A549 (cell line): ENCODE results near the gene GORASP1. TPM values are rescaled to one million over a fixed set of nuclear protein-coding genes. Genes with fewer than 3 reads are reported as not detected.

Experiments
- ATAC-seq, 2 experiments: fragments of 200-7000 bp in 1 of 2; fragments of >200 bp in 1 of 2; cut with Nextera tagmentation in 1 of 2; cut with Tn5 transposase in 1 of 2; 3 replicates each; pipeline versions ENCODE4 v1.8.0 to v1.9.1; 2018 to 2020; ENCODE audit warnings: mild to moderate bottlenecking in 1 of 2, moderate library complexity in 1 of 2
- CTCF ChIA-PET: fragments of 300-600 bp; sonication (Branson Sonifier 250); formaldehyde crosslinking; extraction: SDS; loops from one replicate; lab custom pipeline; 2021; ENCODE audit warnings: antibody characterized with exemption, inconsistent platforms; lab: Yijun Ruan, JAX
- POLR2A ChIA-PET: fragments of 350-600 bp; formaldehyde crosslinking; extraction: SDS; loops from one replicate; lab custom pipeline; 2021; ENCODE audit warnings: antibody characterized with exemption, inconsistent platforms; lab: Yijun Ruan, JAX
- DNase-seq, 2 experiments: peaks; one replicate each; pipeline versions ENCODE4 v3.0.0 to v3.0.0-alpha.2; 2011 to 2016; ENCODE audit warnings: low read depth in 1 of 2, low spot score in 1 of 2
- FAIRE-seq: peaks from 2 replicates; lab custom pipeline; 2011; peaks lifted over from hg19 to GRCh38; lab: Jason Lieb, UNC
- H3K27ac ChIP-seq, 2 experiments: fragments of >200 bp; sonication (Bioruptor Twin); formaldehyde crosslinking; 3 replicates each; pipeline ENCODE4 v1.5.1; 2016 to 2017
- H3K4me1 ChIP-seq: fragments of >200 bp; sonication (Bioruptor Twin); formaldehyde crosslinking; 3 replicates; pipeline ENCODE4 v1.6.1; 2016
- H3K4me2 ChIP-seq: fragments of >200 bp; sonication (Bioruptor Twin); formaldehyde crosslinking; 3 replicates; pipeline ENCODE4 v1.6.1; 2016
- H3K4me3 ChIP-seq: fragments of >200 bp; sonication (Bioruptor Twin); formaldehyde crosslinking; 3 replicates; pipeline ENCODE4 v1.5.1; 2016
- H3K9me3 ChIP-seq: fragments of >200 bp; sonication (Bioruptor Twin); formaldehyde crosslinking; 3 replicates; pipeline ENCODE4 v1.6.1; 2016
- CBX2 ChIP-seq: fragments of 200-600 bp; sonication (generic); IDR thresholded peaks from 2 replicates; pipeline ENCODE4 v1.6.1; 2016; ENCODE audit warnings: low read depth, mild to moderate bottlenecking, borderline replicate concordance
- CHD4 ChIP-seq: fragments of 200-600 bp; sonication (generic); IDR thresholded peaks from 2 replicates; pipeline ENCODE4 v1.6.1; 2016; ENCODE audit warnings: antibody characterized with exemption, mild to moderate bottlenecking, borderline replicate concordance
- EHF ChIP-seq: fragments of 250-450 bp; sonication (Bioruptor Pico); IDR thresholded peaks from 2 replicates; pipeline ENCODE4 v1.5.0; 2020; ENCODE audit warnings: mild to moderate bottlenecking
- ELK1 ChIP-seq: fragments of 150-350 bp; IDR thresholded peaks from 2 replicates; pipeline ENCODE4 v1.6.1; 2014; ENCODE audit warnings: low read depth, mild to moderate bottlenecking, low read length
- EP300 ChIP-seq, 2 experiments: fragments of >200 bp; sonication (Bioruptor Twin); formaldehyde crosslinking; IDR thresholded peaks; 2 replicates in 1 of 2; 3 replicates in 1 of 2; pipeline ENCODE4 v1.6.1; 2016 to 2017
- FOSB ChIP-seq: fragments of 250-450 bp; sonication (Bioruptor Pico); IDR thresholded peaks from 2 replicates; pipeline ENCODE4 v1.5.0; 2020; ENCODE audit warnings: mild to moderate bottlenecking, moderate library complexity
- FOSL2 ChIP-seq, 2 experiments: fragments of 450-650 bp in 1 of 2; fragments of >200 bp in 1 of 2; sonication (Bioruptor Twin) in 1 of 2; formaldehyde crosslinking; IDR thresholded peaks; 2 replicates each; pipeline versions ENCODE4 v1.5.0 to v1.6.1; 2016 to 2020; ENCODE audit warnings: mild to moderate bottlenecking in 1 of 2, moderate library complexity in 1 of 2
- FOXS1 ChIP-seq: fragments of 250-450 bp; sonication (Bioruptor Pico); IDR thresholded peaks from 2 replicates; pipeline ENCODE4 v1.5.0; 2020; ENCODE audit warnings: mild to moderate bottlenecking, moderate library complexity
- GATA3 ChIP-seq: IDR thresholded peaks from 2 replicates; pipeline ENCODE4 v1.6.1; 2012; ENCODE audit warnings: borderline replicate concordance
- HDAC2 ChIP-seq: fragments of 200-600 bp; sonication (generic); IDR thresholded peaks from 2 replicates; pipeline ENCODE4 v1.6.1; 2016
- HES2 ChIP-seq: fragments of >200 bp; sonication (Bioruptor Twin); formaldehyde crosslinking; IDR thresholded peaks from 2 replicates; pipeline ENCODE4 v1.6.1; 2016
- HOXB13 ChIP-seq: fragments of 250-450 bp; sonication (Bioruptor Pico); IDR thresholded peaks from 2 replicates; pipeline ENCODE4 v1.5.0; 2020; ENCODE audit warnings: low read depth, mild to moderate bottlenecking, moderate library complexity
- HOXB5 ChIP-seq: fragments of 250-450 bp; sonication (Bioruptor Pico); IDR thresholded peaks from 2 replicates; pipeline ENCODE4 v1.5.0; 2020; ENCODE audit warnings: mild to moderate bottlenecking, moderate library complexity
- KDM1A ChIP-seq: fragments of 200-600 bp; sonication (generic); IDR thresholded peaks from 2 replicates; pipeline ENCODE4 v1.6.1; 2016; ENCODE audit warnings: low read depth, mild to moderate bottlenecking
- KDM5A ChIP-seq: fragments of 200-600 bp; sonication (generic); IDR thresholded peaks from 2 replicates; pipeline ENCODE4 v1.6.1; 2016; ENCODE audit warnings: antibody characterized with exemption, mild to moderate bottlenecking
- NFE2L2 ChIP-seq: fragments of 150-350 bp; conservative IDR thresholded peaks from 2 replicates; pipeline ENCODE4 v1.6.1; 2014; ENCODE audit warnings: low read length
- PHF8 ChIP-seq: fragments of 200-600 bp; sonication (generic); IDR thresholded peaks from 2 replicates; pipeline ENCODE4 v1.6.1; 2016; ENCODE audit warnings: low read depth, mild to moderate bottlenecking, antibody characterized with exemption, moderate library complexity, borderline replicate concordance
- RARB ChIP-seq: fragments of 250-450 bp; sonication (Bioruptor Pico); IDR thresholded peaks from 2 replicates; pipeline ENCODE4 v1.8.0; 2021; ENCODE audit warnings: mild to moderate bottlenecking, moderate library complexity
- RCOR1 ChIP-seq: fragments of 150-350 bp; IDR thresholded peaks from 2 replicates; pipeline ENCODE4 v1.6.1; 2014; ENCODE audit warnings: antibody characterized with exemption, low read length, low read depth
- RFX5 ChIP-seq: fragments of 450-650 bp; IDR thresholded peaks from 2 replicates; pipeline ENCODE4 v1.7.1; 2014; ENCODE audit warnings: antibody characterized with exemption, mild to moderate bottlenecking, moderate library complexity
- RNF2 ChIP-seq: fragments of 200-600 bp; sonication (generic); IDR thresholded peaks from 2 replicates; pipeline ENCODE4 v1.6.1; 2016; ENCODE audit warnings: low read depth, mild to moderate bottlenecking, antibody characterized with exemption, moderate library complexity, borderline replicate concordance
- SREBF2 ChIP-seq: fragments of 450-650 bp; IDR thresholded peaks from 2 replicates; pipeline ENCODE4 v1.6.1; 2014; ENCODE audit warnings: mild to moderate bottlenecking, moderate library complexity
- ZC3H11A ChIP-seq: fragments of 450-650 bp; IDR thresholded peaks from 2 replicates; pipeline ENCODE4 v1.6.1; 2014; ENCODE audit warnings: antibody characterized with exemption, mild to moderate bottlenecking
- ZFP36 ChIP-seq: fragments of 450-650 bp; IDR thresholded peaks from 2 replicates; pipeline ENCODE4 v1.6.1; 2014; ENCODE audit warnings: borderline replicate concordance; ENCODE audit not compliant: partially characterized antibody
- ZNF302 ChIP-seq: fragments of 250-450 bp; sonication (Bioruptor Pico); IDR thresholded peaks from 2 replicates; pipeline ENCODE4 v1.9.0; 2021; ENCODE audit warnings: inconsistent platforms, mild to moderate bottlenecking, moderate library complexity
- ZSCAN20 ChIP-seq: fragments of 250-450 bp; sonication (Bioruptor Pico); IDR thresholded peaks from 2 replicates; pipeline ENCODE4 v1.8.0; 2022; ENCODE audit warnings: mild to moderate bottlenecking, moderate library complexity
- WGBS: methylation state at CpG from one replicate; pipeline ENCODE4 v1.1.6; 2017; ENCODE audit errors: missing lambda C conversion rate; 5-methylcytosine and 5-hydroxymethylcytosine counted together
- polyA plus RNA-seq, 4 experiments: library from polyadenylated mRNA; depleted of rRNA in 3 of 4; stranded (reverse); fragments of >200 nt; fragmentation: RNase III in 1 of 4; extraction: RNeasy Plus Mini Kit Qiagen cat#74134 plus additional on column Dnase treatment in 1 of 4; gene quantifications; 2 replicates in 3 of 4; 3 replicates in 1 of 4; pipeline ENCODE4 v1.2.3, GENCODE V29; 2011 to 2017
- TF ChIP-seq, protein P1 (sequence below): IDR thresholded peaks from 2 replicates; pipeline ENCODE4 v1.6.1; 2012
- TF ChIP-seq, protein P2 (sequence below): fragments of >200 bp; sonication (Bioruptor Twin); formaldehyde crosslinking; IDR thresholded peaks from 3 replicates; pipeline ENCODE4 v1.5.1; 2016
- TF ChIP-seq, protein P3 (sequence below): fragments of >200 bp; sonication (Bioruptor Twin); formaldehyde crosslinking; IDR thresholded peaks from 3 replicates; pipeline ENCODE4 v1.6.1; 2016

The GORASP1 gene
- polyA plus RNA-seq, 2 of the 4 experiments (the other 2 are of a cell fraction), result 30.3 to 32.3 TPM

- POLR2A ChIA-PET, result no interaction called here
- no peak for FAIRE-seq
- peaks cover 41% of the 10 kb centered on the region for H3K4me1 ChIP-seq
- H3K4me2 ChIP-seq, result peak overlapping the region; percentile 48; the same call in 2 of the 3 replicates
- 80% methylated on average over 5 of the region's 5 CpGs for WGBS
- no peak for ATAC-seq
- TF ChIP-seq FOXS1 (CRISPR knock-in tag), result no peak
- TF ChIP-seq HDAC2, result no peak
- TF ChIP-seq, protein P1, sequence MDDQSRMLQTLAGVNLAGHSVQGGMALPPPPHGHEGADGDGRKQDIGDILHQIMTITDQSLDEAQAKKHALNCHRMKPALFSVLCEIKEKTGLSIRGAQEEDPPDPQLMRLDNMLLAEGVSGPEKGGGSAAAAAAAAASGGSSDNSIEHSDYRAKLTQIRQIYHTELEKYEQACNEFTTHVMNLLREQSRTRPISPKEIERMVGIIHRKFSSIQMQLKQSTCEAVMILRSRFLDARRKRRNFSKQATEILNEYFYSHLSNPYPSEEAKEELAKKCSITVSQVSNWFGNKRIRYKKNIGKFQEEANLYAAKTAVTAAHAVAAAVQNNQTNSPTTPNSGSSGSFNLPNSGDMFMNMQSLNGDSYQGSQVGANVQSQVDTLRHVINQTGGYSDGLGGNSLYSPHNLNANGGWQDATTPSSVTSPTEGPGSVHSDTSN, result no peak
- TF ChIP-seq PHF8, result no peak
- TF ChIP-seq ZSCAN20 (CRISPR knock-in tag), result no peak
- TF ChIP-seq NFE2L2, result no peak
- TF ChIP-seq SREBF2, result no peak
- no peak for TF ChIP-seq RFX5
- TF ChIP-seq HES2, result no peak
- no peak for TF ChIP-seq GATA3
- no peak for TF ChIP-seq ZFP36
- TF ChIP-seq EHF, result no peak
- TF ChIP-seq, protein P2, sequence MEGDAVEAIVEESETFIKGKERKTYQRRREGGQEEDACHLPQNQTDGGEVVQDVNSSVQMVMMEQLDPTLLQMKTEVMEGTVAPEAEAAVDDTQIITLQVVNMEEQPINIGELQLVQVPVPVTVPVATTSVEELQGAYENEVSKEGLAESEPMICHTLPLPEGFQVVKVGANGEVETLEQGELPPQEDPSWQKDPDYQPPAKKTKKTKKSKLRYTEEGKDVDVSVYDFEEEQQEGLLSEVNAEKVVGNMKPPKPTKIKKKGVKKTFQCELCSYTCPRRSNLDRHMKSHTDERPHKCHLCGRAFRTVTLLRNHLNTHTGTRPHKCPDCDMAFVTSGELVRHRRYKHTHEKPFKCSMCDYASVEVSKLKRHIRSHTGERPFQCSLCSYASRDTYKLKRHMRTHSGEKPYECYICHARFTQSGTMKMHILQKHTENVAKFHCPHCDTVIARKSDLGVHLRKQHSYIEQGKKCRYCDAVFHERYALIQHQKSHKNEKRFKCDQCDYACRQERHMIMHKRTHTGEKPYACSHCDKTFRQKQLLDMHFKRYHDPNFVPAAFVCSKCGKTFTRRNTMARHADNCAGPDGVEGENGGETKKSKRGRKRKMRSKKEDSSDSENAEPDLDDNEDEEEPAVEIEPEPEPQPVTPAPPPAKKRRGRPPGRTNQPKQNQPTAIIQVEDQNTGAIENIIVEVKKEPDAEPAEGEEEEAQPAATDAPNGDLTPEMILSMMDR, result no peak
- no peak for TF ChIP-seq EP300 (IDR thresholded peaks at IDR 0.05)
- no peak for TF ChIP-seq HOXB5 (CRISPR knock-in tag)
- TF ChIP-seq RARB, result no peak
- no peak for TF ChIP-seq ZNF302 (CRISPR knock-in tag)
- no peak for TF ChIP-seq ELK1
- no peak overlapping the region for H3K4me3 ChIP-seq
- H3K9me3 ChIP-seq, result no peaks in the 10 kb centered on the region
- CTCF ChIA-PET, result interaction anchor here (2.4 to 2.7 kb wide), 2 partner anchors 48 to 146 kb away, joined by 8 to 10 read pairs; no protein-coding TSS in a partner anchor
- H3K27ac ChIP-seq, result peak overlapping the region in 1 of 2 experiments; percentile 58; a peak in 3 of 6 replicates
- no peak for DNase-seq
These were observed 34.6 kb upstream of the GORASP1 start for GRCh38 chr3:39142067-39142466.

DNA sequence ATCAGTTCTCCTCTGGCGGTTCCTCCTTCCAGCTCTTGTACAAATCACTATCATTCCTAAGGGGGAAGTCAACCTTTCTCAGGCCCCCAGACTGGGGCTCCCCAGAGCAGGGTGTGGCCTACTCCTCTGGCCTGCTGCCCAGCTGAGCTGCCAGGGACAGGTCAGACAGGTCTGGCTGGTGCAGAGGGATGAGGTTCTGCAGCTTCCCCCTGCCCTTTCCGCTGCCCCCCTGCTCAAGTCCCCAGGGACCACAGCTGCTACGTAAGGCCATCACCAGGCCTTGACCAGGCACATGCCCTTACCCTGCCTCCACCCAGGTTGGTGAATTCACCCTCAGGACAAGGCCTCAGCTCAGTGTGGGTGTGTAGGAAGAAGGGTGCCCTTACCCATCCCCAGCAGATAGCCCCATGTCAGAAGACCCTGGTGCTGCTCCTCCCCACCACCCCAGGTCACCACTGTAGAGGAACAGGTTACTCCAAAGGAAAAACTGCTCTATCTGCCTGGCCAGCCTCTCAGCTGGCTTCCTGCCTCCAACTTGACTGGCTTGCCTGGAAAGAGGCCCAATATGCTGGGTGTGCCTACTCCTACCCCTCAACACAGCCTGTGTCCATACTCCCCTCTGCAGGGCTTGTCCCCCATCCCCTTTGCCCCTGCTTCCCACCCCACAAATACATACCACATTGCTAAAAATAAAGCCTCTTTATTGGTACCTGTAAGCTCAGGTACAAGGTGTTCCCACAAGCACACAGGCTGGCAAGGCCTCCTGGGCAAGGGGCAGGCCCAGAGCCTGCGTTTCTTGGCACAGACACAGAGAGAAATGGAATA lies 34.0 kb upstream of the GORASP1 start:
- H3K9me3 ChIP-seq, result no peaks in the 10 kb centered on the region
- peak overlapping the region; percentile 48 for H3K4me2 ChIP-seq
- FAIRE-seq (no peak), DNase-seq (no peak), ATAC-seq (peak in 1 of 2 experiments; percentile 28; a peak in 3 of 6 replicates)
- ChIA-PET POLR2A (interaction anchor here (0.8 kb wide), 1 partner anchor 10 kb away, joined by 3 read pairs; no protein-coding TSS in a partner anchor), CTCF (interaction anchor here (2.4 to 2.7 kb wide), 2 partner anchors 49 to 147 kb away, joined by 8 to 10 read pairs; no protein-coding TSS in a partner anchor)
- 80% methylated on average over 4 of the region's 4 CpGs for WGBS
- H3K27ac ChIP-seq, result peak overlapping the region in 1 of 2 experiments; percentile 58; a peak in 3 of 6 replicates
- H3K4me3 ChIP-seq, result no peak overlapping the region
- H3K4me1 ChIP-seq, result peaks cover 35% of the 10 kb centered on the region
- TF ChIP-seq CHD4 (no peak), HOXB5 (CRISPR knock-in tag) (no peak), RNF2 (no peak), KDM5A (no peak), FOSB (no peak), RCOR1 (no peak), RFX5 (no peak), FOSL2 (IDR thresholded peaks at IDR 0.05) (no peak), FOSL2 (CRISPR knock-in tag; IDR thresholded peaks at IDR 0.05) (no peak), KDM1A (no peak), HDAC2 (no peak), HOXB13 (CRISPR knock-in tag) (no peak), ZC3H11A (no peak), EP300 (IDR thresholded peaks at IDR 0.05) (no peak), CBX2 (no peak)
- TF ChIP-seq, protein P3, sequence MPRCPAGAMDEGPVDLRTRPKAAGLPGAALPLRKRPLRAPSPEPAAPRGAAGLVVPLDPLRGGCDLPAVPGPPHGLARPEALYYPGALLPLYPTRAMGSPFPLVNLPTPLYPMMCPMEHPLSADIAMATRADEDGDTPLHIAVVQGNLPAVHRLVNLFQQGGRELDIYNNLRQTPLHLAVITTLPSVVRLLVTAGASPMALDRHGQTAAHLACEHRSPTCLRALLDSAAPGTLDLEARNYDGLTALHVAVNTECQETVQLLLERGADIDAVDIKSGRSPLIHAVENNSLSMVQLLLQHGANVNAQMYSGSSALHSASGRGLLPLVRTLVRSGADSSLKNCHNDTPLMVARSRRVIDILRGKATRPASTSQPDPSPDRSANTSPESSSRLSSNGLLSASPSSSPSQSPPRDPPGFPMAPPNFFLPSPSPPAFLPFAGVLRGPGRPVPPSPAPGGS, result no peak
- TF ChIP-seq, protein P2, result no peak
